NCI-H1105 treated with DMSO at 0.1 percent for 48 hours (cell line): ENCODE data around the gene TBXA2R.
"Not testable (repeated sequence)": the region's sequence is repeated elsewhere in the genome, so short reads cannot be mapped to it uniquely, and the experiment has no call there.

Source experiments
- DNase-seq: peaks from one replicate; lab custom pipeline; 2025; lab: John Stamatoyannopoulos, UW

Gene TBXA2R

GRCh38 chr19:3606690-3607289, at the start of gene TBXA2R:
TBXA2R (minus strand) TSS chr19:3606875; CDS start chr19:3600634, 6,241 bp downstream.
- no peak for DNase-seq

DNA sequence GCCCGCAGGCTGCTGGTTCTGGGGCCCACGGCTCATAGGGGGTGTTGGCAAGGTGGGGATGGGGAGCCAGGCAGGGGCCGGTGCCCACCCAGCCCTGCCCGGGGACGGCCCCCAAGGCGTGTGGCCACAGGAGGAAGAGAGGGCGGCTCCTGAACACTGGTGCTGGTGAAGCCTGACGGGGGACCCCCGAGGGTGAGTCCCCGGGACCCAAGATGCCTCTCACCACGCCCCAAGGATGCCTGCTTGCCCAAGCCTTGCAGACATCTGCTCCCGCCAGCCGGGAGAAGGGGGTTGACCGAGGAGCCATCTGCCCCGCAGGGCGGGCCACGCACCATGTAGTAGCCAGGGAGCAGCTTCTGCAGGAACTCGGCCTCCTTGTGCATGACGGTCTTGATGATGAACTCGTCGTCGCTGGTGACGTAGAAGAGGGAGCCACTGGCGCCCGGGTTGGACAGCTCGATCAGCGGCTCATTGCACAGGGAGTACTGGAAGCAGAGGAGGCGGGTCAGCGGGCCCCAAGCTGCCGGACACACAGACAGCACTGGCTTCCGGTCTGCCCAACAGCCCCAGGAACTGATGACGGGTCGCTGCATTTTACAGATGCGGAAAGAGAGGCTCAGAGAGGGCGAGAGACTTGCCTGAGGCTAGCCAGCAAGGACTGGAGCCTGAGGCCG, 49.5 kb upstream of the TBXA2R start:
- DNase-seq: no peak

DNA sequence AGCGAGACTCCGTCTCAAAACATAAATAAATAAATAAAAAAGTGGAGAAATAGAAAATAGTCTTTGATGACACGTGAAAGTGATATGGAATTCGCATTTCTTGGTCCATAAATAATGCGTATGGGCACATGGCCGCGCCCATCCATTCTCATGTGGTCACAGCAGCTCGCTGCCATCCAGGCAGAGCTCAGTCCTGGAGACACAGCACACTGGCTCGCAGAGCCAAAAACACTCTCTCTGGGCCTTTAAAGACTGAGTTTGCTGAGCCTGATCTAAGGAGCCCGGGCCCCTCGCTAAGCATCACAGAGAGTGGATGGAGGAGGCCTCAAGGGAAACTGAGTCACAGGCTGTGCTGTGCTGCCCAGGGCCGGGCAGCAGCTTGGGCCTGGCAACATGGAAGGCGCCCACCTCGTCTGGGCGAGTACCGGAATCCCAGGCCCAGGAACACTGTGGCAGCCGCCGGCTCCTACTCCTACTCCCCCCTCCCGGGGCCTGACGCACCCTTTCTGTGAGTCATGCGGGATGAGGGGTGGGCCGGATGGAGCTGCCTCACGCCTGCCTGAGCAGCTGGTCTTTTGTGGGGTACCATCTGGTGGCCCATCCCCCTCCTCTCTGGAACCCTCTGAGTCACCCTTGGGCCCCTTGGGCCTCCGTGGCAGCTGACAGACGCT, 48.9 kb upstream of the TBXA2R start:
- DNase-seq: no peak

DNA sequence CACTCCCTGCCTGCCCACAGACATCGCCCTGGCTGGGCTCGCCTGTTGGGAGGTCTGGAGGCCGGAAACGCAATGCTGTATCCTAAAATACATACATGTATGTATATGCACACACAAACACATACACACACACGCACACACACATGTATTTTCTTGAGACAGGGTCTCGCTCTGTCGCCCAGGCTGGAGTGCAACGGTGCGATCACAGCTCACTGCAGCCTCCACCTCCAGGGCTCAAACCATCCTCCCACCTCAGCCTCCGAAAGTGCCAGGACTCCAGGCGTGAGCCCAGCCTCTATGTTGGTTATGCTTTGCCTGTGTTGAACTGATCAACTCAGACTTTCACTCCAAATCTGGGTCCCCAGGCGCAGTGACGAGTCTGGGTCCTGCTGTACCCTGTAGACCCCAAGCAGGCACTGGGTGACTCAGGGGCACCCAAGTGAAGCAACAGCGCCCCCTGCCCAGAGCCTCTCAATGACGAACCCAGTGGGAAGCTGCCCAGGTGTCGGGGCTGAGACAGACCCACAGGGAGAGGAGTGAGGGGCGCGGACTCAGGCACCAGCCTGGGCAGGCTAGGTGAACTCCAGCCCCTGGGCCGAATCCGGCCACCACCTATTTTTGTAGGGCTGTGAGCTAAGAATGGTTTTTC, 47.3 kb upstream of the TBXA2R start:
- no peak for DNase-seq

- DNase-seq: no peak
Observed at GRCh38 chr19:3653081-3653795, 46.6 kb upstream of the TBXA2R start.

GRCh38 chr19:3652422-3652821, 45.7 kb upstream of the TBXA2R start:
- no peak for DNase-seq

- DNase-seq: no peak
Observed at GRCh38 chr19:3651684-3652083, 45.0 kb upstream of the TBXA2R start.

DNA sequence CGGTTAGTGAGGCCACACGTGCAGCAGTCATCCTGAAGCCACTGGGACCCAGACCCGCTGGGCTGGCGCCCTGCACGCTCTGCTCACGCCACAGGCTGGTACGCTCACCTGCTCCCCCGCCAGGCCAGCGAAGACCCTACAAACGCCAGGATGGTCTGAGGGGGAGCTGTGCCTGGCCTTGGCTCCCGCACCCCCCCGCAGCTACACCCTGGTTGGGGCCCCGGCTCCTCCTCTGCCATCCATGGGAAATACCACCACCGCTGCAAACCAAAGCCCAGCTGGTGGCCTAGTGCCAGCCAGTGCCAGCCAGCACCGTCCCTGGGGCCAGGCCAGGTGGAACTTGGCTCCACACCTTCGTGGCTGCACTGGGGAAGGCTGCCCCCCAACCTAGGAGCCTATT, 43.2 kb upstream of the TBXA2R start:
- no peak for DNase-seq

- no peak for DNase-seq
Observed at GRCh38 chr19:3648037-3648905, 41.6 kb upstream of the TBXA2R start.

- DNase-seq: not testable (repeated sequence)
Observed at GRCh38 chr19:3647102-3647501, 40.4 kb upstream of the TBXA2R start.

GRCh38 chr19:3646336-3647092, 39.8 kb upstream of the TBXA2R start:
- DNase-seq: no peak

- no peak for DNase-seq
Observed at GRCh38 chr19:3645726-3646125, 39.1 kb upstream of the TBXA2R start.

DNA sequence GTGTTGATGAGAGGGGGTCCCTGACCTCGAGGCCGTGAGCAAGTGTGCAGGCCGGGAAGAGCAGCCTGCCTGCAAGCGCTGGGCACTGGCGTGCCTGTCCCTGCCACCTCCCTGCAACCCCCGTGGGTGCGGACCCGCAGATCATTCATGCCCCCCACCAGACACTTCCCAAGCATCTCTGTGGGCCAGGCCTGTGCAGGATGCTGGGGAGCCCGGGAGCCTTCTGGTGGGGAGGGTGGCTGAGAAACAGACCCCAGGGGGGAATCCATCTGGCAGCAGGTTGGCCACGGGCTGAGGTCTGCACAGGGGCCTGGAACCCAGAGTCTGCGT, 38.4 kb upstream of the TBXA2R start:
- DNase-seq: no peak

GRCh38 chr19:3644351-3645066, 37.8 kb upstream of the TBXA2R start:
- no peak for DNase-seq

DNA sequence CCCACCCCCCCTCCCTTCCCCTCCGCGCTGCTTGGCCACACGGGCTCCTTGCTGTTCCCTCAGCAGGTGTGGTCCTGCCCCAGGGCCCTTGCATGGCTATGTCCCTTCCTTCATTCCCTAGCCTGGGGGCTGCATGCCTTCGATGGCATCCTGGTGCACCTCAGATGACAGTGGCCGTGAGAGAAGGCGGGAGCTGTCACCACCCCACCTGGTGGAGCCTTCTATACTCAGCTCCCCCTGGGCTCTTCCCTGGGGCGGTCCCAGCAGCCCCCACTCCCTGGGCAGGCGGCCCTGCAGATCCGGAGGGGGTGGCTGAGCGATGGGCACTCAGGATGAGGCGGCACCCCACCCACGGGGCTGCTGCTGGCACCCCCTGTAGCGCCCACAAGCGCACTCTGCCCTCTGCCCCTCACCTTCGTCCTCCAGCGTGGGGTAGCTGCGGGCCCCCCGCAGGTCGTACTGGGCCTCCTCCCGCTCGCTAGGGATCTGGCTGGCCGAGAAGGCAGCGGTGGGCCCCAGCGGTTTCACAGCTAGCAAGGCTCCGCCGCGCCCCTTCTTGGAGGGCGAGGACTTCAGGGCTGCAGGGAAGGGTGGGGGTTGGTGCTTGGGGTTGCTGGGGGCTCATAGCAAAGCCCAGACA, 37.1 kb upstream of the TBXA2R start:
- no peak for DNase-seq

GRCh38 chr19:3642987-3643673, 36.5 kb upstream of the TBXA2R start:
- DNase-seq: no peak

DNA sequence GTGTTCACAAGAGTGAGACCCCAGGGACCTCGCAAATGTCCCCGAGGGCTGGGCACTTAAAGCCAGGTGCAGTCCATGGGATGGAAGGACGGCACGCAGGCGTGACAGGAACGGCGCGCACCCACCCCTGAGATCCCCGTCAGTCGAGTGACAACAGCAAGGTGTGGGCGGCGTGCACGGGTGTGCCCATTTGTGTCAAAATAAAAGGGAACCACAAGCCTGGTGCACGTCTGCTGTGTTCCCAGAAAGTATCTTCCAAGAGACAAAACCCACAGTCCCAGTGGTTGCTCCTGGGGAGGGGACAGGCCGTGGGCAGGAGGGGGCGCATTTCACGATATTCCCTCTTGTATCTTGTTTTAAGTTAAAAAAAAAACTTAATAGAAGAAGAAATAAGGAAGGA, 35.6 kb upstream of the TBXA2R start:
- DNase-seq: no peak

DNA sequence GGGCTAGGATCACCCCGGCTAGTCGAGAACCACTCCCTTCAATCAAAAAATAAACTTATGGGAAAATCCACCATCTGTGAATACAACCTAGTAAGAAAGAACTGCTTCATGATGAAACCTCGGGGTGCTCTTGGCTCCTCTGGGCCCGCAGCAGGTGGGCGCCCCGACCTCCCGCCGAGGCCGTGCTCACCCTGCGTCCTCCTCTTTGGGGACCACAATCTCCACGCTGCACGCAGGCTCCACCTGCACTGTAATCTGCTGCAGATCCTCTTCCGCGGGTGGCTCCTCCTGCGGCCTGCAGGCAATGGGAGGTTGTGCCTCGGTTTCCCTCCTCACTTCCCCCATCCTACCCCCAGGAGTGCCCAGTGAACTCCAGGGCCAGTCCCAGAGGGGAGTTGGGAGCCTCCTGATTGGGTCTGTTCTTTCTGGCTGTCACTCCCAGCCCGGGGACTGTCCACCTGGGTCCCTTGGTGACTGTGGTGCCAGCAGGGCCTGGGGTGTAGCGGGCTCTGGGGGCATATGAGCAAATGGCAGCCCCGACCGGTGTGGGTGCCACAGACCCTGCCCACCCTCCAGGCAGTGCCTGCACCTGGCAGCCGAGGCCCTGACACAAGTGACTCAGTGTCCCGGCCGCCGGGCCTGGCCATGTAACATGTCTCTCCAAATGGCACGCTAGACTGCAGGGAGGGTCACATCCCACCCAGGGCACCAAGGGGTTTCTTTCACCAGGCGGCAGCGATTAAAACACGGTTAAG, 35.0 kb upstream of the TBXA2R start:
- no peak for DNase-seq
